GM18517 (cell line): ENCODE results near the gene HDGFL2.
"Not testable (repeated sequence)": the region's sequence is repeated elsewhere in the genome, so short reads cannot be mapped to it uniquely, and the experiment has no call there.

Experiments used
- ATAC-seq: cut with Tn5 transposase; IDR thresholded peaks from one replicate; pipeline ENCODE4 v1.9.1; 2021; ENCODE audit warnings: mild to moderate bottlenecking, moderate library complexity; ENCODE audit not compliant: unreplicated experiment

The HDGFL2 gene

GRCh38 chr19:4511300-4512054 lies 39.4 kb downstream of the HDGFL2 start:
- ATAC-seq = no peak

DNA sequence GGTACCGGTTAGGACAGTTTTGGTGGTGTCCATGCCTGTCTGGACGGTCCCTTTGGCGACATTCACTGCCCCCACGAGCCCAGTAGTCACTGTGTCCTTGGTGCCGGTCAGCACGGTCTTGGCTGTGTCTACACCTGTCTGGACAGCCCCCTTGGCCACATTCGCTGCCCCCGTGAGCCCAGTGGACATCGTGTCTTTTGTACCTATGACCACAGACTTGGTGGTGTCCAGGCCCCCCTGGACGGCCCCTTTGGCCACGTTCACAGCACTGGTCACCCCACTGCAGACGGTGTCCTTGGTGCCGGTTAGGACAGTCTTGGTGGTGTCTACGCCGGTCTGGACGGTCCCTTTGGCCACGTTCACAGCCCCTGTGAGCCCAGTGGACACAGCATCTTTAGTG lies 40.0 kb downstream of the HDGFL2 start:
- no peak for ATAC-seq

- ATAC-seq = no peak
Measured at GRCh38 chr19:4513248-4513647, 41.2 kb downstream of the HDGFL2 start.

DNA sequence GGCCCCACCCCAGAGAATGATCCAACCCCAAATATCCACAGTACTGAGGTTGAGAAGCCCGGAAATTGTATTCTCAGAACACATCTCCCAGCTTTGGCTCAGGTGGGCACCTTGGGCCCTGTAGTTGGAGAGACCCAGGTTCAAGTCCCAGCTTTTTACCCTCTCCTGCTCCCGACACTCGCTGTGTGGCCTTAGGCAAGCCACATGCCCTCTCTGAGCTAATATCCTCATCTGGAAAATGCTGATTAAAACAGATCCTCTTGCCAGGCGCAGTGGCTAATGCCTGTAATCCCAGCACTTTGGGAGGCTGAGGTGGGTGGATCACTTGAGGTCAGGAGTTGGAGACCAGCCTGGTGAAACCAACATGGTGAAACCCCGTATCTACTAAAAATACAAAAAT lies 43.6 kb downstream of the HDGFL2 start:
- no peak for ATAC-seq

- no peak for ATAC-seq
Measured at GRCh38 chr19:4516199-4516938, 44.3 kb downstream of the HDGFL2 start.

GRCh38 chr19:4516939-4517300 lies 44.8 kb downstream of the HDGFL2 start:
- ATAC-seq = no peak

- ATAC-seq = no peak
Measured at GRCh38 chr19:4517451-4518057, 45.5 kb downstream of the HDGFL2 start.

DNA sequence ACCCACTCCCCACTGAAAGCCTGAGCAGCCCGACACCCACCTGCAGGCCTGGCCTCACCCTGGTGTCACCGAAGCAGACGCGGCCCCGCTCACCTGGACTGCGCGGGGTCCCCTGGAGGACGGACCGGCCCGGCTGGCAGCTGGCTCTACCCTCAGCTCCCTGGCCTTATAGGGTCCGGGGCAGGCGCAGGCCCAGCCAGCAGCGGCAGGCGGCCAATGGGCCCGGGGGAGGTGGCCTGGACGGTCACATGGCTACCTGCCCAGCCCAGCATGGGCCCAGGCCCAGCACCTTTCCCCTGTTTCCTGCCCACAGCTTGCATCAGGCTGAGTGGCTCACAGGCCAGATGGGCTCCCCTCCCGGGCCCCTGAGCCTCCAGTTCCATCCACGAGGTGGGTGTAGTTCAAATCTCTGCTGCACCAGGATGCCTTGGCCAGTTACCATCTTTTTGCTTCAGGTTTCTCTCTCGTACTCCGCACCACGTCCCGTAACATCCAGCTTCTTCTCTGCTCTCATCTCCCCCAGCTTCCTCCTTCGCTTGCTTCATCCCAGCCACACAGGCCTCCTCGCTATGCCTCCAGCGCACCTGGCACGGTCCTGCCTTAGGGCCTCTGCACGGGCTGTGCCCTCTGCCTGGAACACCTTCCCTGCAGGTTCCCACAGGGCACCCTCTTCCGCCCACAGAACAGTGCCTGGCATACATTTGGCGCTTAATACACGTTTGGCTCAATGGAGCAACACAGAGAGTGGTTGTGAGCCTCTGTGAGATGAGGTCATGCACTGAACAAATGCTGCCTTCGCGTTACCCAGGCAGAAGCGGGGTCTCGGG lies 46.5 kb downstream of the HDGFL2 start, which contains the start of gene PLIN4:
Gene PLIN4 (minus strand): TSS at position 142 of the 827 bp plus-strand sequence. CDS start 214 bp downstream, outside the sequence.
- no peak for ATAC-seq

DNA sequence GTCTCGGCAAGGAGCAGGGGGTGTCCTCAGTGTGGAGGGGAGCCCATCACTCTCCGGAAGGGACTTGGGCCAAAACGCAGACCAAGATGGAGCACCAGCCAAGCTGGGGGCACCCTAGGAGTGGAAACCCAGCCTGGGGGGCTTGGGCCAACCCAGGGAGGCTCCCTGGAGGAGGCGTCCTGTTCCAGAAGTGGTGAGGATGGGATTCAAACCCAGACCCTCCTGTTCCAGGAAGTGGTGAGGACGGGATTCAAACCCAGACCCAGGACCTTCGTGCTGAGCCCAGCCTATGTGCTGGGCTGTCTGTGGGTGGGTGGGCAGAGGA lies 47.0 kb downstream of the HDGFL2 start:
- ATAC-seq = no peak

GRCh38 chr19:4519521-4520277 lies 47.6 kb downstream of the HDGFL2 start:
- no peak for ATAC-seq

GRCh38 chr19:4521170-4521887 lies 49.2 kb downstream of the HDGFL2 start:
- ATAC-seq = no peak

DNA sequence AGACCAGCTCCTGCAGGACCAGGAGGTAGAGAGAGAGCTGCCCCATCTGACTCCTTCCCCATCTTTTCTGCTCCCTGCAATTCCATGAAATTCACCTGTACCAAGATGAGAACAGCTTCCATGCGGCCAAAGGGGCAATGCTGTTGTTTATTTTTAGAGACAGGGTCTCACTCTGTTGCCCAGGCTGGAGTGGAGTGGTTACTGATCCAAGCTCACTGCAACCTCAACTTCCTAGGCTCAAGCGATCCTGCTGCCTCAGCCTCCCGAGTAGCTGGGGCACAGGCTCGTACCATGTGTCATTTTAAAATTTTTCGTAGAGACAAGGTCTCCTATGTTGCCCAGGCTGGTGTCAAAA lies 49.8 kb downstream of the HDGFL2 start:
- no peak for ATAC-seq

GRCh38 chr19:4522291-4523002 lies 50.4 kb downstream of the HDGFL2 start:
- no peak for ATAC-seq

- ATAC-seq = no peak
Measured at GRCh38 chr19:4523306-4524110, 51.4 kb downstream of the HDGFL2 start.

- no peak for ATAC-seq
Measured at GRCh38 chr19:4524808-4525562, 52.9 kb downstream of the HDGFL2 start.

DNA sequence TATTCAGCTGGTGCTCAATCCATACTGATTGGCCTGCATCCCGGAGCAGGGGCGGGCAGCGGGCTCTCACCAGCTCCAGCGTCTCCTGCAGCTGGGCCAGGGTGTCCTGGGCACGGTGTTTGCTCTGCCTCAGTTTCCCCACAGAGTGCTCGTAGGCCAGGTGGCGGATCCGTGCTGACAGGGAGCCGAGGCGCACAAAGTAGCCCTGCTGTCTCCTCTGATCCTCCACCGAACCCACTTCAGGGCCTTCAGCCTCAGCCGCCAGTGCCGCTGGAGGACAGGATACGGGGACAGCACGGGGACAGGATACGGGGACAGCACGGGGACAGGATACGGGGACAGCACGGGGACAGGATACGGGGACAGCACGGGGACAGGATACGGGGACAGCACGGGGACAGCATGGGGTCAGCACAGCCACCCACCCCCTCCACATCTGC lies 53.5 kb downstream of the HDGFL2 start:
- no peak for ATAC-seq

GRCh38 chr19:4527377-4527776 lies 55.3 kb downstream of the HDGFL2 start:
- not testable (repeated sequence) for ATAC-seq

DNA sequence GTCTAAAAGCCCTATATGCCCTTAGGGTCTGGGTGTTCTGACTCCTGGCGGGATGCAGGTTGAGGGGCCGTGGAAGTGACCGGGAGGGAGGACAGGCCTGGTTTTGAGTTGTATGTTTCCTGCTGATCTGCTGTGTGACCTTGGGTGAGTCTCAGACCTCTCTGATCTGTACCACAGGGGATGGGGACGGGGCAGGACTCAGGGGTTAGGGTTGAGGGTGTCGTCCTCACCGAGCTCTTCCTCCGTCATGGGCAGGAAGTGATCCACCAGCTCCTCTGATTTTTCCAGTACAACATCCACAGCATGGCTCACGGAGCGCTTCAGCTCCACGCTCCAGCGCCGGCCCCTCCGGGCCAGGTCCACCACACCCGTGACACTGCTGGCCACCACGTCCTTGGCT lies 56.7 kb downstream of the HDGFL2 start:
- ATAC-seq = no peak
